HG02870 (cell line): Measurements from ENCODE around the gene RBM33.
"Not testable (repeated sequence)": the region's sequence is repeated elsewhere in the genome, so short reads cannot be mapped to it uniquely, and the experiment has no call there.

ENCODE experiments used
- ATAC-seq: cut with Tn5 transposase; IDR thresholded peaks from one replicate; pipeline ENCODE4 v1.9.1; 2021; ENCODE audit warnings: mild to moderate bottlenecking, moderate library complexity; ENCODE audit not compliant: unreplicated experiment

Gene RBM33

DNA sequence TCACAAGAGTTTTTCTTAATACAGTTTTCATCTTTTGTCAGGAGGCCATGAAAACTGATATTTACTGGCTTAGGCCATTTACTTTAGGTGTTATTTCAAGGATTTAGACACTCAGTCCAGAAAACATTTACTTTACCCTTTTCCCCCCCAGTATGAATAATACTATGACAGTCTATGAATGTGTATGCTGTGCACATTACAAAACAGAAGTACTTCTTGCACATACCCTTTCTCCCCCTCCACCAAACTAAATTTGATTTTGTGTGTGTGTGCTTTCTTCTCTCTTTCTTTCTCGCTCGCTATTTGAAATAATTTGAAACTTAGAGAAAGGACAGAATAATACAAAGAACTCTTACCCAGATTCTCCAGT, 41.3 kb downstream of the RBM33 start:
- ATAC-seq = no peak

DNA sequence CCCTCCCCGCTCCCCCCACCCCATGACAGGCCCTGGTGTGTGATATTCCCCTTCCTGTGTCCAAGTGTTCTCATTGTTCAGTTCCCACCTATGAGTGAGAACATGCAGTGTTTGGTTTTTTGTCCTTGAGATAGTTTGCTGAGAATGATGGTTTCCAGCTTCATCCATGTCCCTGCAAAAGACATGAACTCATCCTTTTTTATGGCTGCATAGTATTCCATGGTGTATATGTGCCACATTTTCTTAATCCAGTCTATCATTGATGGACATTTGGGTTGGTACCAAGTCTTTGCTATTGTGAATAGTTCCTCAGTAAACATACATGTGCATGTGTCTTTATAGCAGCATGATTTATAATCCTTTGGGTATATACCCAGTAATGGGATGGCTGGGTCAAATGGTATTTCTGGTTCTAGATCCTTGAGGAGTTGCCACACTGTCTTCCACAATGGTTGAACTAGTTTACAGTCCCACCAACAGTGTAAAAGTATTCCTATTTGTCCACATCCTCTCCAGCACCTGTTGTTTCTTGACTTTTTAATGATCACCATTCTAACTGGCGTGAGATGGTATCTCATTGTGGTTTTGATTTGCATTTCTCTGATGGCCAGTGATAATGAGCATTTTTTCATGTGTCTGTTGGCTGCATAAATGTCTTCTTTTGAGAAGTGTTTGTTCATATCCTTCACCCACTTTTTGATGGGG, 42.3 kb downstream of the RBM33 start:
- ATAC-seq = not testable (repeated sequence)

DNA sequence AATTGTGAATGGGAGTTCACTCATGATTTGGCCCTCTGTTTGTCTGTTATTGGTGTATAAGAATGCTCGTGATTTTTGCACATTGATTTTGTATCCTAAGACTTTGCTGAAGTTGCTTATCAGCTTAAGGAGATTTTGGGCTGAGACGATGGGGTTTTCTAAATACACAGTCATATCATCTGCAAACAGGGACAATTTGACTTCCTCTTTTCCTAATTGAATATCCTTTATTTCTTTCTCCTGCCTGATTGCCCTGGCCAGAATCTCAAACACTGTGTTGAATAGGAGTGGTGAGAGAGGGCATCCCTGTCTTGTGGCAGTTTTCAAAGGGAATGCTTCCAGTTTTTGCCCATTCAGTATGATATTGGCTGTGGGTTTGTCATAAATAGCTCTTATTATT, 43.8 kb downstream of the RBM33 start:
- not testable (repeated sequence) for ATAC-seq

DNA sequence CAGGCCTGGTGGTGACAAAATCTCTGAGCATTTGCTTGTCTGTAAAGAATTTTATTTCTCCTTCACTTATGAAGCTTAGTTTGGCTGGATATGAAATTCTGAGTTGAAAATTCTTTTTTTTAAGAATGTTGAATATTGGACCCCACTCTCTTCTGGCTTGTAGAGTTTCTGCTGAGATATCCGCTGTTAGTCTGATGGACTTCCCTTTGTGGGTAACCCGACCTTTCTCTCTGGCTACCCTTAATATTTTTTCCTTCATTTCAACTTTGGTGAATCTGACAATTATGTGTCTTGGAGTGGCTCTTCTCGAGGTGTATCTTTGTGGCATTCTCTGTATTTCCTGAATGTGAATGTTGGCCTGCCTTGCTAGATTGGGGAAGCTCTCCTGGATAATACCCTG, 46.2 kb downstream of the RBM33 start:
- ATAC-seq = not testable (repeated sequence)

DNA sequence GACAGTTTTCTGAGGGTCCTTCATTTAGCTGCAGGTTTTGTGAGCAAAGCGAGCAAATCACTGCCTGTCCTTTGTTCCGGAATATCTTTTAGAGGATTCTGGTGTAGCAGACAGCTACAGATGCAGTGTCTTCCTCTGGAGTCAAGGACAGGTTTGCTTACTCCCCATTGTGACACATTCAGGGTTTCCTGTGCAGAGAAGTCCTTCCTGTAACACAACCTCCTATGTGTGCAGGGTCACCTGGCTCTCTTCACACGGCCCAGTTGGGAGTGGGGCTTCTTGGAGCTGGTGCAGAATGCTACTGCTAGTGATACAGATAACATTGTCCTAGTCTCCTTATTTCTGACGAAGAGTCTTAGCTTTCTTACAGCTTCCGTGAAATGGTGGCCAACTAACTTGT, 47.9 kb downstream of the RBM33 start:
- ATAC-seq = no peak

DNA sequence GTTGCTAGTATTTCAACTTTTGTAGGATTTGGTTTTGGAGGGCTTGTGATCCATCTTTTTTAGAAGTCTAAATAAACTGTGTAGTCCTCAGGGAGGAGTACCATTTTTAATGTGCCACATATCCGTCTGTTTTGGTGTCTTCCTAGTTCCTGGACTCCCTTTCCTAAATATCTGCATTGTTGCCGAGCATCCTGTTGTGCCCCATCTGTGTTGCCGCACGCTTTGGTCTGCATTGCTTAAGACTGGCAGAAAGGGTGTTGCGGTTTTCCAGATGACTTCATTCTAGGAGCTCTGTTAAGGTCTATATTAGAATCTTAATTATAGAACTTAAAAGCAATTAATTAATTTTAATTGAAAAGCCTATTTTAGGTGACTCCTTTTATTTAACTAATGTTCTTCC, 49.4 kb downstream of the RBM33 start:
- ATAC-seq = no peak

DNA sequence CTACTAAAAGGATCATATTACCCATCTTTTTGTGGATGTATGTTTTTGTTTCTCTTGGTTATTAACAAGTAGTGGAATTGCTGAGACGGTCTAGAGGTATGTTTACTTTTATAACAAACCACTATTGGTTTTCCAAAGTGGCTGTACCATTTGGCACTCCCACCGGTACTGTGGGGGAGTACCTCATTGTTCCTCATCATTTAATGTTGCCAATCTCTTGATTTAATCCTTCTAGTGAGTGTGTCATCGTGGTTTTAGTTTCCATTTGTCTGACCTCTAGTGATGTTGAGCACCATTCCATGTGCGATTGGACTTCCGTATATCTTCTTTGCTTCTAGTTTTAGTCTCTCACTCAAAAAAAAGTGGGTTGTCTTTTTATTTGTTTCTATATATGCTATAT, 50.4 kb downstream of the RBM33 start:
- no peak for ATAC-seq

DNA sequence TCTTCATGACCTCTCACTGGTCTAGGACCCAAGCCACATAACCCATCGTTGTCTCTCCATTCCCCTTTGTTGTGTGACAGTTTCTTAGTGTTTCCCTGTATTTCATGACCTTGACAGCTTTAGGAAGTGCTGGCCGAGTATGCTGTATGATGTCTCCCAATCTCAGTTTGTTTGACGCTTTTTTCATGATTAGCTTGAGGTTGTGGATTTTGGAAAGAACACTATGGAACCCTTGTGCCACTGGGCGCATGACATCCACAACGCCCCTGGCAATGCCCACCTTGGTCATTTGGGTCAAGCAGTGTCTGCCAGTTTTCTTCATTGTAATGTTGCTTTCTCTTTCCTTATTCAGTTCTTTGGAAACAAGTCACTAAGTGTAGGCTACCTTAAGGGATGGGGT, 52.3 kb downstream of the RBM33 start:
- ATAC-seq = no peak

DNA sequence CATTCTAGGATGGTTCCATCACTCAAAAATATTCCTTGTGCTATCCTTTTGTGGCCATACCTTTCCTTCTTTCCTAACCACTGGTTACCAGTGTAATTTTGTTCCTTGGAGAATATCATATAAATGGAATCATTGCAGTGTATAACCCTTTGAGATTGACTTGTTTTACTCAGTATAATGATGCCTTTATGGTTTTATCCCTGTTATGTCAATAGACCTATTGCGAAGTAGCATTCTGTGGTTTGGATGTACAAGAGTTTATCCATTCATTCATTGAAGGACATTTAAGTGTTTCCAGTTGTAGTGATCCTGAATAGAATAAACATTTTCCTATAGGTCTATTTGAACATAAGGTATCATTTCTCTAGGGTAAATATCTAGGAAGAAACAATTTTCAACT, 54.2 kb downstream of the RBM33 start:
- ATAC-seq = no peak

DNA sequence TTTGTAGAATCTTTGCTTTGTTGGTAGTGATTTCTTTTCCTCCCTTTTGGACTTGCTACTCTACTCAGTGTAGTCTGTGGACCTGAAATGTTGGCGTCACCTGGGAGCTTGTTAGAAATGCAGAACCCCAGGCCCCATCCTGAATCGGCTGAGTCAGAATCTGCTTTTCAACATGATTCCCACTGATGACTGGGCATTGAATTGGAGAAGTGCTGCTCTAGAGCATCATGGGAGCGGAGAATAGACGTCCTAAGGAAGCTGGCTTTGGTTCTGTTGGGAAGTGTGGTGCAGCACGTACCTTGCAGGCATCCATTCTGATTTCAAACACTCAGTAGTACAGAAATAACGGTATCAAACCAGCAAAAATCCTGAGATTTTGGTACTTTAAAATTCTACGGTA, 54.7 kb downstream of the RBM33 start:
- ATAC-seq = no peak

DNA sequence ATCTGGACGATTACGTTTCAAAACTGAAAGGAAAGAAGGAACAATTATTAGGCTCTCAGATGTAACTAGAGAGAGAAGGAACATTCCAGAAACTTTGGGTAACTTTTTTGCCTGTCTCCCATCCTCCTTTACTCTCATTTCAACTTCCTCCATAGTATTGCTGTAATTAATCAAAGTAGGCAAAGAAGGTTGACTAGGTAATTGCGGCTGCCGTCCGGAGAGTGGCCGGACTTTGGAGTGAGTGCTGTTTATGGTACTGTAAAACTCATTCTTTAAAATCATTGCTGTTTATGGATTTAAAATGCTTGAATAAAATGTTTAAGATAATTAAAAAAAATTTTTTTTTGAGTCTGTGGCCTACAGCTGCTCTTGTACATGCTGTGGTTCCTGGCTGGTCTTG, 56.4 kb downstream of the RBM33 start:
- no peak for ATAC-seq

DNA sequence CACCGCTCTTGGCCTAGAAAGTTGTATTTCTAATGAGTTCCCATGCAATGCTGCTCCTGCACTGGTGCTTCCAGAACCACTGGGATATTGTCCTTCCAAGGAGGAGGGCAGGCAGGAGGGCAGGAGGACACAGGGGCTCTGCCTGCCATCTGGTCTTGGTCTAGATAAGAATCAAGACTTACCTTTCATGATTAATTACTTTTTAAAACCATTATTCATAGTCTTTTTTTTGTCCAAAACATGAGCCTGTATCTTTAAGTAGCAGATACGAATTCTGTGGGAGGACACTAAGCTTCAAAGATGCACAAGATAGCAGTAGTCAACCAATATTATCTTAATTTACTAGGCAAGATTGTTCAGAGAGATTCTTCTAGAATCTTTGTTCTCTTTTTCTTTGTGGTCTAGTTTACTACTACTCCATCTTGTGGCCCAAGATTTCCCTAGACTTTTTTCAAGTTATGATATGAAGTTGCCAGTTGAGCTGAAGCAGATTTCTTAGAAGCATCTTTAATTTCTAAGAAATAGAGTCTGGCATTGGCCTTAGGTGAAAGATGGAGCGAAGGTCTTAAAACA, 57.6 kb downstream of the RBM33 start:
- no peak for ATAC-seq

DNA sequence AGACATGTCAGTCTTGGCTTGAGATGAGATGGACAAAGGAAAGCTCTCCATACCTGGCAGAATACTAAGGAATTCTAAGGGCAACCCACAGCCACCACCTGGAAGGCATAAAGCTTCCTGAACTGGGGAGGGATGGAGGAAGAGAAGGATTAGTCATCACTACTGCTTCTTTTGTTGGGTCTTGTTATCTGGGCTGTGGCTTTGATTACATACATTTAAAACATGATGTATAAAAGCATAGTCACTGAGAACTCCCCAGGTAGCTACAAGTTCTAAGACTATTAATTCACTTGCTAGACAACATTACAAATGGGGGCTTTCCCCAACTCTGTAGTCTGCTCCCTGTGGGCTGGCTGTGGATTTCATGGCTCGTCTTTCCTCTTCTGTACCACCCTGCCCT, 58.2 kb downstream of the RBM33 start:
- ATAC-seq = no peak

DNA sequence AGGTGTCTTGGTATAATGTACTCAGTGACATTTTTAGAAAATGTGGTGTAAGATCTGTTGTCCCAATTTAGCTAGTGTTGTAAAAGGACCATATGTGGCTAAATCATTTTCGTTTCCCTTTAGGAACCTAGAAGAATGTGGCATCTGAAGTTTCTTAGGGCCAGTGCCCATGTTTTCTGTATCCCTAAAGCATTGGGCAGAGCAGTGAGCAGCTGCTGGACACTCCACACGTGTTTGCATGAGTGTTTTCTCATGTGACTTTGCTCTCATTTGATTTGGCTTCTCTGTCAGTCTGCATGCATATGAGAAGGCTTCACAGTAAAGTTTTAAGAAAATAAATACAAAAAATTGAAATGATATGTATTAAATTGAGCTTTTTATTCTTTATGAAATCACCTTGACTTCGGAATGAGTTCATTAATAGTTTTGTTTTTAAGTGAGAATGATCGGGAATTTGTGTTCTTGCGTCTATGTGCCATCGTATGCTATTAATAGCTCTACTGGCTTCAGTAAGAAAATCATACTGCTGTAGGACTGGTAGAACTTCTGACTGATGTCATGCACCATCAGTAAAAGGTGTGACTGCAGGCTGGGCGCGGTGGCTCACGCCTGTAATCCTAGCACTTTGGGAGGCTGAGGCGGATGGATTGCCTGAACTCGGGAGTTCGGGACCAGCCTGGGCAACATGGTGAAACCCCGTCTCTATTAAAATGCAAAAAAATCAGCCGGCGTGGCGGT, 61.3 kb downstream of the RBM33 start:
- no peak for ATAC-seq

DNA sequence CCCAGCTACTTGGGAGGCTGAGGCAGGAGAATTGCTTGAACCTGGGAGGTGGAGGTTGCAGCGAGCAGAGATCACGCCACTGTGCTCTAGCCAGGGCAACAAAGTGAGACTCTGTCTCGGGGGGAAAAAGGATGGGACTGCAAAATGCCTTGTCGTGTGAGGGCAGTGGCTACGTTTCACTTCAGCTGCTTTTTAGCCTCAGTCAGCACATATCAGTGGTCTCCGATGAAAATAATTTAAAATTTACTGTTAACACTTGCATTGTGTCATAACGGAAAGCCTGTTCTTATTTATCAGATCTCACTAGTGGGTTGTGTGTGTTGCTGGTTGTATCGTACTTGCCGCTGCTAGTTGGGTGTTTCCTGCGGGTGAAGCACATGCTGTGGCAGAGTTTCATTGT, 61.9 kb downstream of the RBM33 start:
- ATAC-seq = no peak

DNA sequence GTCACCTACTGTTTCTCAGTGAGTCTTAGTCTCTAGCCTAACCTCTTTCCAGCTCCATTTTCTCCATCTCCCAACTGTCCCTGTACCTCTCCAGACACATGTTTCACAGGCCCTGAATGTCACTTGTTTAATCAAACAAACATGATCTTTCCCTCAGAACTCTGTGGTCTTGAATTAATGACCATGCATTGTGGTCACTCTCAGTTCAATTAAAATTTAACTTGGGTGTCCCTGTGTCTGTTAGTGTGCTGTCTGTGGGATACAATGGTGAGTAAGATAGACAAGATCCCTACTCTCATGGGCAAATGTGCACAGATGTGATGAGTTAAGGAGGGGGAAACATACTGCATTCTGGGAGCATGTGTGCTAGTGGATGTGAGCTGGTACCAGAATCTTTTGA, 65.0 kb downstream of the RBM33 start:
- no peak for ATAC-seq

DNA sequence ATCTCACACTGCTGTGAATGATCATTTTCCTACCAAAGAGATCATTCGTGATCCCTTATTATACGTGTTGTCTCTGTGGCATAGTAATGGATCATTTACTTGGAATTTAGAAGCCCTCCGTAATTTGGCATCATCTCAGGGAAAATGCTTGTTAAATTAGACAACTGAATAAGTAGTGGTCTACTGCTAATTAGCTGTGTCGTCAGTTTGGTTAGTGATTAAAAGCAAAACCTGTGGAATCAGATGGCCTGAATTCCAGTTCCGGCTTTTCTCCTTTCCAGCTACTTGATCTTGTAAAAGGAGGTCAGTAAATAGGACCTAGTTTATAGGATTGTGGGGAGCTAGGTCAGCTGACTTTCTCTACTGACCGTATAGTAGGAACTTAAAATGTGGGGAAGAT, 65.6 kb downstream of the RBM33 start:
- no peak for ATAC-seq

DNA sequence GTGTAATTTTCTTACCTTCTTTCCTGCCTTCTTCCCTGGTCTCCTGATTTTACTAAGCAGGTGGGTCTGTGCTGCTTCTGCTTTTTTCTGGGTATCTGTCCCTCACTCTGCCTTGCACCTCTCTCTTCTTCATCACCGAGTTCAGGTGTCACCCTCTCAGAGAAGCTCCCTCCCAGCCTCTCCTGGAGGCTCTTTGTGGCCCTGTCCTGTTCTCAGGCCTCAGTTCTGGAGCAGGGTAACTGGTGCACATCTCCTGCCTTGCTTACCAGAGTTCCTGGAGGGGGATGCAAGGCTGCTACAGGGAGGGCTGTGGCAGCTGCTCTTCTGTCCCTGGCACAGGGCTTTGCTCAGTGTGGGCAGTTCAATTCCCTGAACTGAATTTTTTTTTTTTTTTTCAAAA, 66.1 kb downstream of the RBM33 start:
- ATAC-seq = no peak

DNA sequence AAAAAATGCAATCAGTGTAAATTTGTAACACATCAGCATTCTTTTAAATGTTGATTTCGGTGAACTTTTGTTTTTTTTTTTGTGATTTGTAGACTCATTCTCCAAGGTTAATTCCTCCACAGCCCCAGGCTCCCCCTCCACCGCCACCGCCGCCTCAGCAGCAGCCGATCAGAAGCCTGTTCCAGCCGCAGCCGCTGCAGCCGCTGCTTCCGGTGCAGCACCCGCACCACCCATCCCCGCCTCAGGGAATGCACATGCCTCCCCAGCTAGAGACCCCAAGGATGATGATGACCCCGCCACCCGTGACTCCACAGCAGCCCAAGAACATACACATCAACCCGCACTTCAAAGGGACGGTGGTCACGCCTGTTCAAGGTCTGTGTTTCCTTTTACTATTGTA, 66.6 kb downstream of the RBM33 start:
- no peak for ATAC-seq

DNA sequence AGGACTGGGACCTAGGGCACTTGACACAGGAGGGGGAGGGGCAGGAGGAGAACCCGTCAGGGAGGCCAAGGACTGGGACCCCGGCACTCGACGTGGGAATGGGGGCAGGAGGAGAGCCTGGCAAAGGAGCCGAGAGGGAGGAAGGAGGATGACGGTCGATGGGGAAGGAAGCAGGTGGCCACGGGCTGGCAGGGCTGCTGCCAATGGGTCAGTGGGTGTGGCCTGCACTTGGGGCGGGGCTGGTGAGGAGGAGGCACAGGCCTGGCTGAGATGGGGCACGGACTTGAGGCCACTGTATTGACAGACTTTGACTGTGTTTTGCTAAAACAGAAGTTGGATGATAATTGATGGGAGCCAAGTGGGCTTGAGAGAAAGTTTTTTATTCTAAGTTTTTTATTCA, 68.9 kb downstream of the RBM33 start:
- ATAC-seq = no peak

DNA sequence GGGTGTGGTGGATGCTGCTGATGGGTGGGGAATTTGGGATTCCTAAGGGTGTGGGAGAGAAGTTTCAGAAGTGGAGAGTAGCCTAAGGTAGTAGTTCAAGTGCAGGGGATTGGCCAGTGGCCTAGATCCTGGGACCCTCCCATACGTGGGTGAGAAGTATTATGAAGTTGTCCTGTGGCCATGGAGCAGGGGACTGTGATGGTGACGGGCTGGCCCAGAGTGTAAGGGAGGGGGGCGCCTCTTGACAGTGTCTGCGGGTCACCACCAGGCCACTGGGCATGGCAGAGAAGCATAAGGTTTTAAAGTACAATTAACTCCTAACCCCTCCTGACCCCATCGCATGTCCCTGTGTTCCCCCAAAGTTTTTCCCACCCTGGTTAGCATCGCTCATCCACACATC, 70.2 kb downstream of the RBM33 start:
- ATAC-seq = no peak

DNA sequence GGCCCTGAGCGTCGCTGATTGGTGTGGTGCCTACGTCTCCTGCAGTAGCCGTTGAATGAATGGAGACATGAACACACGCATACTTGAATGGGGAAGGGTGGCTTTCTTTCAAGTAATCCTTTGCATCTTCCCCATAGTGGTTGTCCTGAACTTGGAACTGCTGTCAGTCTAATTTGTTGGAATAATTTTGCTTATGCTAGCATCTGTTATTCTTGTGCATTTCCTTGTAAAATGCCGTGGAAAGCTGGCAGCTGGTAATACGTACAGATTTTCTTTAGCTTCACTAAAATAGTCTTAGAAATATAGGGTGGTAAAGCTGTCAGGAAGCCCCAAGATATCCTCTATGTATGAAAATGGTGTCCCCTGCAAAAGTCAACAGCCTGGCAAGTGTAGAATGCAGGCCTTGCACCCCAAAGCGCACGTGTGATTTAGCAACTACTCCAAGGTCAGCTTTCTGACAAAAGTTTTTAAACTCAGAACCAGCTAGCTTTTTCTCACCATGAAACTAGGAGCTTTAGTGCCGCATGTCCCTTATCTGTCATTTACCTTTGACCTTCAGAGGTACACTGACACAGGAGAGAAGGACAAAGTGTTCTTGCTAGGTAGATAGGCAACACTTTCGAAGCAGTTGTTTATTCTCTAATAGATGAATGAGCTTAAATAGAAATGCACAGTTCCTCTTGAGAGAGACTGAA, 70.8 kb downstream of the RBM33 start:
- no peak for ATAC-seq
